ENCODE results near the gene ECE1.
A peak's percentile ranks its signal among the peaks of the same experiment; 100 is the strongest.

Gene ECE1

GRCh38 chr1:21294266-21294989, 4.2 kb upstream of the ECE1 start:
- H3K4me3 ChIP-seq (ENCODE audit: low read depth, low read length), result peak overlapping the region; percentile 31
- no peak for TF ChIP-seq CTCF (IDR thresholded peaks at IDR 0.05; ENCODE audit: borderline replicate concordance, insufficient read depth, low read depth, low read length)

GRCh38 chr1:21293537-21294265, 3.4 kb upstream of the ECE1 start:
- no peak for TF ChIP-seq CTCF (IDR thresholded peaks at IDR 0.05; ENCODE audit: borderline replicate concordance, insufficient read depth, low read depth, low read length)
- peak overlapping the region; percentile 43 for H3K4me3 ChIP-seq (ENCODE audit: low read depth, low read length)

- peak overlapping the region; percentile 43 for H3K4me3 ChIP-seq (ENCODE audit: low read depth, low read length)
- TF ChIP-seq CTCF (IDR thresholded peaks at IDR 0.05; ENCODE audit: borderline replicate concordance, insufficient read depth, low read depth, low read length), result no peak
These were observed 2.8 kb upstream of the ECE1 start for GRCh38 chr1:21292984-21293536.

- TF ChIP-seq CTCF (IDR thresholded peaks at IDR 0.05; ENCODE audit: borderline replicate concordance, insufficient read depth, low read depth, low read length), result no peak
- peak overlapping the region; percentile 23 for H3K4me3 ChIP-seq (ENCODE audit: low read depth, low read length)
These were observed 2.3 kb upstream of the ECE1 start for GRCh38 chr1:21292503-21292983.

- no peak for TF ChIP-seq CTCF (IDR thresholded peaks at IDR 0.05; ENCODE audit: borderline replicate concordance, insufficient read depth, low read depth, low read length)
- no peak overlapping the region for H3K4me3 ChIP-seq (ENCODE audit: low read depth, low read length)
These were observed 1.7 kb upstream of the ECE1 start for GRCh38 chr1:21291964-21292363.

GRCh38 chr1:21291184-21291583, 921 bp upstream of the ECE1 start:
- no peak for TF ChIP-seq CTCF (IDR thresholded peaks at IDR 0.05; ENCODE audit: borderline replicate concordance, insufficient read depth, low read depth, low read length)
- H3K4me3 ChIP-seq (ENCODE audit: low read depth, low read length), result no peak overlapping the region

Measured in GM12875 (cell line).